Limb (tissue), 2 donors: Measurements from ENCODE around the gene NRG3.

Experiments used
- DNase-seq, 2 donors: peaks; one replicate each; pipeline ENCODE4 v3.0.0-alpha.2; 2016; ENCODE audit errors: extremely low spot score in 2 of 2

NRG3 gene

DNA sequence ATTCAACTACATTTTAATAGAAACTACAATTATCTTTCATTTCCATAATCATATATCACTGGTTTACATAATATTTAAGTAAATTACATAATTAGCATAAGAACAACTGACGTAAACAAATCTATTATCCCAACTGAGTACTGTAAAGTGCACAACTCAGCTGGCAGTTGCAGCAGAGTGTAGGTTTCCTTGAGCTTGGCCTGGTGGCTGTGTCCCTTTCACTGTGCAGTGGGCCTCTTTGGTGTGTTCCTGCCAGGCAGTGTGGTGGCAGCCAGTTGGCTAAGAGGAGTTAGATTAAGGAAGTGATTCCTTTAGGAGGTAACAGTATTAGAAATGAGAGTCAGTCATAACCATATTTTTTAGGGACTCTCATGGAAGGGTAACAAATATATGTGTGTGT lies 7.0 kb downstream of the NRG3 start:
- DNase-seq = no peak

- DNase-seq = no peak
These were observed 9.9 kb downstream of the NRG3 start for GRCh38 chr10:81884856-81885255.

DNA sequence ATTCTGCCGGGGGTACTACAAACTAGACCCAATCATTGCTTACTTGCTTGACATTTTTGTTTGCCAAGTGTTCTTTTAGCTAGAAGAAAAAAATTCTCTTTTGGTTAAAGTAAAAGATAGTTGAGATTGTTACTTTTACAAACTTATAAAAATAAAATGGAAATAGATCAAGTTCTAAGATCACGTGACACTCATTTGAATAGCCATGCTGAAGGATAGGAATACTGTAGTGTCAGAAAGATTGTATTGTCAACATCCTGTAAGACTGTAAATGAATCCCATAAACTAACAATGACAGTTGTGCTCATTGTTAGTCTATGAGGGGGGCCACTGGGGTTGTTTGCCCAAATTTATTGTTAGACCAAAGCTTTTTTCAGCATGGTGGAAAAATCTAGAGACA lies 10.5 kb downstream of the NRG3 start:
- DNase-seq = no peak

- DNase-seq = no peak
These were observed 11.9 kb downstream of the NRG3 start for GRCh38 chr10:81886939-81887338.

GRCh38 chr10:81889181-81889769 lies 14.3 kb downstream of the NRG3 start:
- DNase-seq = no peak

DNA sequence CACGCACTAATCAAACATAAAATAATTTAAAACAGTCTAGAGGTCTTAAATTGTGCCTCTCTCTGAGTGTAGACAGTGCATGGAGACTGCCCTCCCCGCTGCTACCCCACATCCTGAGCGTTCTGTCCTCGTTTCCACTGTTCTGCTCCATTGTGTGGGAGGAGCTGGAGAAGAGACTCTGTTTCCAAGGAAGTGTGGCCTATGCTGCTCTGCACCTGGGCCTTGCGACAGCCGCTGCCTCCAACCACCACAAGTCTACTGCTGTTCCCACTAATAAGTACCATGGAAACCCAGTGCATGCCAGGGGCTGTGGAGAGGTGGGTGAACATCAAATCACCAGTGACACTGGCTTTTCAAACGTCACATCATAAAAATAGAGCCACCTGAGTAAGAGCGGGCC lies 19.6 kb downstream of the NRG3 start:
- no peak for DNase-seq

DNA sequence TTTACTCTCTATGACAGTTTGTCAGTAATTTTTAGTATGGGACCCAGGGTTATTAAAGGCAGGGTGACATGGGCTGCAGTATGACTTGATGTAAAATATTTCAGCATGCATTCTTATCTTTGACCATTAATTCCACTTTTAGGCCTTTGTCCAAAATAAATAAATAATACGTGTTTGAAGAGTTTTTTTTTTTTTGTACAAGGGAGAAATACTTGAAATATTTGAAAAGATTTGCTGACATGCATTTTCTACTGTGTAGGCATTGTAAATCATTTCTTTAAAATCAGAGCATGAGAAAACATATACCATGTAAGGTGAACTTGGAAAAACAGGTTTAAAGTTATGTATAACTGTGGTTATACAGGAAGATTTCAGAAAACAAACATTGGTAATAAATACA lies 23.5 kb downstream of the NRG3 start:
- DNase-seq = no peak

DNA sequence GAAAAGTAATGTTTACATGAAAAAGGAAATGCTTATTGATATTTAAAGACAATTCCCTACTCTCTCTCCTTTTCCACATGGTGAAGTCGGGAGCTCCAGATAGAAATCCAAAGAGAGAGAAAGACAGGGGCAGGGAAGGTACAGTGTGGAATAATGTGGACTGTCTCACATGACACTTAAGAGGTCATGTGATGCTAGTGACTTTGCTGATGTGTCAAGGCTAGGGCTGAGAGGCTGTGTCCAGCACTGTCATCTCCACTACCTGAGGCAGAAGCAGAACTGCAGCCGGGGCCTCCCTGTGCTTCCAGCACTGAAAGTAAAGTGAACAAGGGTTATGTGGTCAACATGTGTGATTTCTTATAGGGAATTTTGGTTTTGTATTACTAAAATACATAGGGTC lies 26.0 kb downstream of the NRG3 start:
- DNase-seq = no peak

DNA sequence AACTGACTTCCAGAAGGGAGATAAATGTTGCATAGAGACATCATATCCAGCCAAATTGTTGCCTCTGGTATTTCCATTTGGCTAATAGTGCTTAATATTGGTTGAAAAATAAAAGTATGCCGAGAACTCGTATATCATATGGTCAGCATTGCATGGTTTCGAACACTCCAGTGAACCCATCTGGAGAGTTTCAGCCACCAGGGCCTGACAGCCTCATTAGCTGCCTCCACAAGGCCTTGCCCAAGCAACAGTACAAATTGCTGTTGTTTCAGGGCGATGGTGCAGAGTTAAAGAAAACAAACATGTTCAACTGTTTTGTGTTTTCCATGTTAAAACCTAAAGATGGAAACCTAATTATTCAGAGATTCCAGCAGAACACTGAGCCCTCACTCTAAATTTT lies 28.5 kb downstream of the NRG3 start:
- no peak for DNase-seq

DNA sequence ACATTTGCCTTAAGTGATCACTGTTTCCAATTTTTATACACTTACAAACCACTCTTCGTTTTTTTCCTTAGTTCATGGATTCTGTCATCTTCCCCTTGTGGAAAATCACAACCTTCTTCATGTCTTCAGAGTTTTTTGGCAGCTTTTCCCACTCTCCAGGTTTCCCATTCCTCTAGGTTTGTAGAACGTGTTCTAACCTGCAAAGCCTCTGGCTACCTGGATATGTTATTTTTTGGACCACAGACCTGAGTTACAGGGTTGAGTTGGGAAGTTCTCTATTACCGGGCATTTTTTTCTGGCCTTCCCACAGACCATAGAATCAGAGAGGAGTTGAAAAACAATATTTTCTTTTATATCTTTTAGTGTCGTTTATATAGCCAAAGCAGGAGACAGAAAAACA lies 30.2 kb downstream of the NRG3 start:
- no peak for DNase-seq

DNA sequence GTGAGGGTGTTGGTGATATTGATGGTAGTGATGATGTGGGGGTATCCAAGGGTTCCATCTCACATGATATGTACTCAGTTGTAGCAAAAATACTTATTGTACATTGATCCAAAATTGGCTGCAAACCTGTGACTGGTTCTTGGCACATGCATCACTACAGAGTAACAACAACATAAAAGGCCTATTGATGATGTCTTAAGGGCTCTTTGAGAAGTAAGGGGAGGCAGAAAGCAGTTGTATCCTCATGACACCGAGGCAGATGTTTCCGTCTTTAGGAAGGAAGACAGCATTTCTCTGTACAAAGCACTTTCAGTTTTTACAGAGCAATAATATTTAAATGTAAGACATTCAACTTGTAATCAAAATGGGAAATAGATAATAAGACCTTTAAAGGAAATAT lies 34.5 kb downstream of the NRG3 start:
- DNase-seq = no peak

GRCh38 chr10:81911328-81911727 lies 36.3 kb downstream of the NRG3 start:
- no peak for DNase-seq

DNA sequence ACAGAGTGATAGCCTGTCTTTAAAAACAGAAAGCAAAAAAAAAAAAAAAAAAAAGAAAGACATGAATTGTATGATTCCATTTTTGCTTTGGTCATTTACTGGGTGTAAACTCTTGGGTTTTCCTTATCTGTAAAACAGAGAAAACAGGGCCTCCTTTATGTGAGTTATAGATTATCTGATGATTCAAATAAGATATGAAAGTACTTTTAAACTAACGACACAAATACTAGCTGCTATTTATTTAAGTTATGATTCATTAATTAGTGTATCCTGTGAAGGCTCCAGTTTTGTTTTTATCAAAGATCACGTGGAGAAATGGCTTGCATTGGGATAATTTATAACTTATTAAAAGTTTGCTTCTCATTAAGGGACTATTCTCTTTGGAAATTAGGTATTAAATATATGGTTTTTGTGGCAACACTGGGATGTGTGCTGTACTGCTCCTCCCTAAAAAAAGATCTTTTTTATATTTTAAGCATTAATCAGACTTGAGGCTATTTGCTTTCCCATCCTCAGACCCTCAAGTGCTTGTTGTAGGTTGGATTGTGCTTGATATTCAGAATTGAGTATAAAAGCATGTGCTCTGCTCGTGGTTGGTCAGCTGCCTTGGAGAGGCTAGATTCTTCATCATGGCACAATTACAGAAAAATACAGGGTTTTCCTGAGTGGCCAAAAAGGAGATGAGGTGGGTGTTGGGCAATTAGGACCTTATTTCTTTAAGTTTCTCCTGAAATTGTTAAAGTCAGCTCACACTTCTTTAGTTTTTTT lies 39.9 kb downstream of the NRG3 start:
- no peak for DNase-seq

- no peak for DNase-seq
These were observed 40.5 kb downstream of the NRG3 start for GRCh38 chr10:81915504-81915897.

GRCh38 chr10:81917666-81918065 lies 42.7 kb downstream of the NRG3 start:
- DNase-seq = no peak

GRCh38 chr10:81918766-81919165 lies 43.8 kb downstream of the NRG3 start:
- no peak for DNase-seq

GRCh38 chr10:81920213-81920829 lies 45.3 kb downstream of the NRG3 start:
- DNase-seq = no peak

DNA sequence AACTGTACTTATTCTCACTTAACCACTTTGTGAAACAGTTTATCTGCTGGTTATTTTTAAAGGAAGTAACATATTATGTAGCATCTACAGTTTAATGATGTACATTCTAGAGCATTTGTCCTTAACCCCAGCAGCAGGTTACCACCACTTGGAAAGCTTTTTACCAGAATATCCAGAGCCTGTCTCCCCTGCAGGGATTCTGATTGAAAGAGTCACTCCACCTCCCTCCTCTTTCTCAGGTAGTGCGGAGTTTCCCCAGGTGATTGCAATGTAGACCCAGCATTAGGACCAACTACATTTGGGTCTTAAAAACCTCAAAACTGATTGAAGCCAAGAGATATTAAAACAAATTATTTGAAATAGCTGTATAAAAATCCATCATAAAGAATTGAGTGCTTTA lies 53.1 kb downstream of the NRG3 start:
- DNase-seq = no peak

- DNase-seq = no peak
These were observed 68.6 kb downstream of the NRG3 start for GRCh38 chr10:81943583-81943982.

DNA sequence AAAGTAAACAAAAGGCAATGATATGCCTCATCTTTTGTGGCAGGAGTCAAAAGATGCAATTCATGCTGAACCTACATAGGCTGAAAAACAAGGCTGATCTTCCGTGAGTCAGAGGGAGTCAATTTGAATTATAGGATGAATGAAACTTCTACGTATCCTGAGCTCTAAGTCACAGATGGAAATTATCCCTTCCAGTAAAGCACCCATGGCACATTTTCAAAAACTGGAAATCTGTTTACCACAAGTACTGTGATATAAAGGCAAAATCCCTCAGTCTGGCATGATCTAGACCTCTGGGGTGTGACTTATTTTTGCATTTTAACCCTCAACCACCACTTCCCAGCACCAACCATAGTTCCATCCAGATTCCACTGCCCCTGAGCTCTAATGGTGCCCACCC lies 69.6 kb downstream of the NRG3 start:
- no peak for DNase-seq

DNA sequence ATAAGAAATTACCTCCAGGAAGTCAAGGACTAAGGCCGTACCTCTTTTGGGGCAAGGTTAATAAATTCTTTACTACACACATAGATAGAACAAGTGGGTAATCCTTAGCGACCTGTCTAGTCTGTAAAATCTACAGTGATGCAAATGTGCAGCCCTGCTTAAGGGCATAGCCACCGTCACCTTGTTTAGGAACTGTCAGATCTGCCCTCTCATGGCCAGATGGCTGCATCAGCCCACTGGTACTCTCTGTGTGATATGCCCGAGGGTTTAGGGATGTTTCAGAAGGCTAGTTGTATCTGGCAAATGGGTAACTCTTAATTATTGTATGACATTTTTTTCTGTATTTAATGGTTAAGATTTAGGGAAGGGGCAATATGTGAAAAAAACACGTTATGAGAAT lies 74.3 kb downstream of the NRG3 start:
- no peak for DNase-seq

DNA sequence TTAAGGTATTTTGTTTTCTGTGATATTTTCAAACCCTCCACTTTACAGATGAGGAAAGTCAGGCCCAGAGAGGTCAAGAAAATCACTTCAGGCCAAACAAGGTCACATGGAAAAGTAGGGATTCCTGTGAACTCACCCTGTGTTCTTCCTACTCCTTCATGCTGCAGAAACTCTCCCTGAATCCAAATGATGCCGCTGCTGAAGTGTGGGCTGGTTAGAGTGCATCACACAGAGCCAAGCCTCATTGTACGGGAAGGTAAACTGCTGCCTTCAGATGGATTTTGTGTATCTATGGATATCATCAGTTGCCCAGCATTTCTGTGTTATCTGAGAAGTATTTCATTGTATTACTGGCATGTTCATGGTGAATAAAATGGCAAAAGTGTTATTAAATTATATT lies 75.4 kb downstream of the NRG3 start:
- no peak for DNase-seq

GRCh38 chr10:81953420-81953819 lies 78.4 kb downstream of the NRG3 start:
- DNase-seq = no peak
